C4-2B (cell line): ENCODE results near the gene FAM83F.

Source experiments
- CTCF ChIP-seq: fragments of 450-650 bp; conservative IDR thresholded peaks from 2 replicates; pipeline ENCODE4 v1.5.1; 2017; ENCODE audit warnings: mild to moderate bottlenecking
- ZFX ChIP-seq: fragments of 450-650 bp; IDR thresholded peaks from 2 replicates; pipeline ENCODE4 v1.6.1; 2017

GRCh38 chr22:40030026-40030757, 35.4 kb downstream of the FAM83F start:
- TF ChIP-seq CTCF (no peak), ZFX (no peak)
